ENCODE results near the gene CLASP1. TPM values are rescaled to one million over a fixed set of nuclear protein-coding genes. Genes with fewer than 3 reads are reported as not detected.
A peak's percentile ranks its signal among the peaks of the same experiment; 100 is the strongest.

CLASP1 gene
- total and polyA plus RNA-seq, 4 experiments from 2014 or later: 3.3 to 68.7 (median 42.1) TPM

GRCh38 chr2:121608967-121609366 lies 40.3 kb downstream of the CLASP1 start:
- intact Hi-C loops (cut with micrococcal nuclease): no loop called here
- Histone ChIP-seq H3K27ac (ENCODE audit: low read depth, low read length) (no peak overlapping the region), H3K9me3 (ENCODE audit: control insufficient read depth in 1 of 2, low read length in 2 of 2) (no peaks in the 10 kb centered on the region), H3K4me1 (ENCODE audit: insufficient read depth, low read length) (peaks cover 9% of the 10 kb centered on the region), H3K36me3 (ENCODE audit: insufficient read depth, low read length) (peaks cover 18% of the 10 kb centered on the region), H3K4me3 (ENCODE audit: low read length in 2 of 2) (no peak overlapping the region), H3K27me3 (ENCODE audit: insufficient read depth, low read length) (no peaks in the 10 kb centered on the region)
- ChIA-PET POLR2A (ENCODE audit: partially characterized antibody) (no interaction called here), CTCF (ENCODE audit: partially characterized antibody) (no interaction called here)
- Mint-ChIP-seq H3K4me3 (no peak overlapping the region), H3K27ac (peak overlapping the region in 1 of 7 donors; percentile 61), H3K9me3 (no peaks in the 10 kb centered on the region), H3K36me3 (peaks cover 27 to 29% of the 10 kb centered on the region in 2 donors), H3K4me1 (peaks cover 19 to 48% (median 37%) of the 10 kb centered on the region in 4 donors), H3K27me3 (no peaks in the 10 kb centered on the region)
- DNase-seq: no peak

DNA sequence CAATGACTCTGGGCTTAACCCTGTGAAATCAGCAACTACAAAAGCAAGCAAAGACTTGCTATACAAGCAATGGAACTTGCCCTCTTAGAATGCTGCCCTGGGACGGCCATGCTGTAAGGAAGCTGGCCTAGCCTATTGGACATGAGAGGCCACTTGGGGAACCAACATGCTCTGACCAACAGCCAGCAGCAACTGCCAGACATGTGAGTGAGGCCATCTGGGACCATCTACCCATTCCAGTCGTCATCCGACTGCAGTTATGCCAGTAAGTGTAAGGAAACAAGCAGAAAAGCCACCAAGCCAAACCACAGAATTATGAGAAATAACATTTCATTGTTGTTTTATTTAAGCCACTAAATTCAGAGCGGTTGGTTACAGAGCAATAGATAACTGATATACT lies 40.9 kb downstream of the CLASP1 start:
- Mint-ChIP-seq H3K27ac (peak overlapping the region in 3 of 7 donors; percentile 37 to 86 (median 61)), H3K9me3 (no peaks in the 10 kb centered on the region), H3K36me3 (peaks cover 30 to 32% of the 10 kb centered on the region in 2 donors), H3K4me1 (peaks cover 17 to 52% (median 39%) of the 10 kb centered on the region in 4 donors), H3K27me3 (no peaks in the 10 kb centered on the region), H3K4me3 (no peak overlapping the region)
- H3K36me3 ChIP-seq (ENCODE audit: insufficient read depth, low read length): peaks cover 14% of the 10 kb centered on the region
- H3K9me3 ChIP-seq (ENCODE audit: control insufficient read depth in 1 of 2, low read length in 2 of 2): no peaks in the 10 kb centered on the region
- no peak overlapping the region for H3K27ac ChIP-seq (ENCODE audit: low read depth, low read length)
- H3K4me1 ChIP-seq (ENCODE audit: insufficient read depth, low read length): peaks cover 9% of the 10 kb centered on the region
- ChIA-PET POLR2A (ENCODE audit: partially characterized antibody) (no interaction called here), CTCF (ENCODE audit: partially characterized antibody) (no interaction called here)
- no peak for DNase-seq
- no peak overlapping the region for H3K4me3 ChIP-seq (ENCODE audit: low read length in 2 of 2)
- no peaks in the 10 kb centered on the region for H3K27me3 ChIP-seq (ENCODE audit: insufficient read depth, low read length)
- intact Hi-C loops (cut with micrococcal nuclease): no loop called here

- H3K36me3 Mint-ChIP-seq: peaks cover 39% of the 10 kb centered on the region in 2 donors
- peak overlapping the region in 2 of 7 donors; percentile 19 to 62 for H3K27ac Mint-ChIP-seq
- no peaks in the 10 kb centered on the region for H3K9me3 ChIP-seq (ENCODE audit: control insufficient read depth in 1 of 2, low read length in 2 of 2)
- peaks cover 9% of the 10 kb centered on the region for H3K4me1 ChIP-seq (ENCODE audit: insufficient read depth, low read length)
- peaks cover 22 to 68% (median 56%) of the 10 kb centered on the region in 4 donors for H3K4me1 Mint-ChIP-seq
- no peaks in the 10 kb centered on the region for H3K27me3 Mint-ChIP-seq
- no peak overlapping the region for H3K27ac ChIP-seq (ENCODE audit: low read depth, low read length)
- DNase-seq: no peak
- POLR2A ChIA-PET (ENCODE audit: partially characterized antibody): no interaction called here
- no peaks in the 10 kb centered on the region for H3K9me3 Mint-ChIP-seq
- no peak overlapping the region for H3K4me3 Mint-ChIP-seq
- intact Hi-C loops (cut with micrococcal nuclease): no loop called here
- peaks cover 14% of the 10 kb centered on the region for H3K36me3 ChIP-seq (ENCODE audit: insufficient read depth, low read length)
- CTCF ChIA-PET (ENCODE audit: partially characterized antibody): no interaction called here
- H3K27me3 ChIP-seq (ENCODE audit: insufficient read depth, low read length): no peaks in the 10 kb centered on the region
- H3K4me3 ChIP-seq (ENCODE audit: low read length in 2 of 2): no peak overlapping the region
Observed at GRCh38 chr2:121605820-121606733, 43.2 kb downstream of the CLASP1 start.

GRCh38 chr2:121603185-121603584 lies 46.1 kb downstream of the CLASP1 start:
- H3K4me3 ChIP-seq (ENCODE audit: low read length in 2 of 2): no peak overlapping the region
- H3K9me3 ChIP-seq (ENCODE audit: control insufficient read depth in 1 of 2, low read length in 2 of 2): no peaks in the 10 kb centered on the region
- H3K27ac ChIP-seq (ENCODE audit: low read depth, low read length): no peak overlapping the region
- H3K27me3 Mint-ChIP-seq: no peaks in the 10 kb centered on the region
- no peaks in the 10 kb centered on the region for H3K27me3 ChIP-seq (ENCODE audit: insufficient read depth, low read length)
- DNase-seq: no peak
- H3K4me3 Mint-ChIP-seq: no peak overlapping the region
- intact Hi-C loops (cut with micrococcal nuclease): no loop called here
- POLR2A ChIA-PET (ENCODE audit: partially characterized antibody): no interaction called here
- H3K27ac Mint-ChIP-seq: no peak overlapping the region
- H3K36me3 ChIP-seq (ENCODE audit: insufficient read depth, low read length): peaks cover 14% of the 10 kb centered on the region
- peaks cover 11% of the 10 kb centered on the region for H3K4me1 ChIP-seq (ENCODE audit: insufficient read depth, low read length)
- no peaks in the 10 kb centered on the region for H3K9me3 Mint-ChIP-seq
- peaks cover 39 to 40% of the 10 kb centered on the region in 2 donors for H3K36me3 Mint-ChIP-seq
- H3K4me1 Mint-ChIP-seq: peaks cover 25 to 72% (median 59%) of the 10 kb centered on the region in 4 donors
- CTCF ChIA-PET (ENCODE audit: partially characterized antibody): interaction anchor here (0.6 to 1.8 kb wide), 2 partner anchors 10 to 73 kb away, joined by 3 to 4 read pairs; partner anchors contain the start of gene RNU4ATAC

GRCh38 chr2:121599963-121600651 lies 49.2 kb downstream of the CLASP1 start:
- peaks cover 6% of the 10 kb centered on the region for H3K36me3 ChIP-seq (ENCODE audit: insufficient read depth, low read length)
- Mint-ChIP-seq H3K4me3 (peak overlapping the region in 2 of 8 donors; percentile 33 to 42), H3K4me1 (peaks cover 37 to 81% (median 67%) of the 10 kb centered on the region in 4 donors), H3K27ac (peak overlapping the region in 6 of 7 donors; percentile 6 to 69 (median 48)), H3K9me3 (no peaks in the 10 kb centered on the region), H3K27me3 (no peaks in the 10 kb centered on the region), H3K36me3 (peaks cover 25 to 26% of the 10 kb centered on the region in 2 donors)
- intact Hi-C loops (cut with micrococcal nuclease): loop anchor here (5.0 kb wide), 1 partner anchor 47 kb away; the partner anchor contains the start of gene CLASP1
- H3K4me3 ChIP-seq (ENCODE audit: low read length in 2 of 2): no peak overlapping the region
- peaks cover 35% of the 10 kb centered on the region for H3K4me1 ChIP-seq (ENCODE audit: insufficient read depth, low read length)
- H3K9me3 ChIP-seq (ENCODE audit: control insufficient read depth in 1 of 2, low read length in 2 of 2): no peaks in the 10 kb centered on the region
- no peak for DNase-seq
- ChIA-PET CTCF (ENCODE audit: partially characterized antibody) (no interaction called here), POLR2A (ENCODE audit: partially characterized antibody) (no interaction called here)
- no peak overlapping the region for H3K27ac ChIP-seq (ENCODE audit: low read depth, low read length)
- H3K27me3 ChIP-seq (ENCODE audit: insufficient read depth, low read length): no peaks in the 10 kb centered on the region

DNA sequence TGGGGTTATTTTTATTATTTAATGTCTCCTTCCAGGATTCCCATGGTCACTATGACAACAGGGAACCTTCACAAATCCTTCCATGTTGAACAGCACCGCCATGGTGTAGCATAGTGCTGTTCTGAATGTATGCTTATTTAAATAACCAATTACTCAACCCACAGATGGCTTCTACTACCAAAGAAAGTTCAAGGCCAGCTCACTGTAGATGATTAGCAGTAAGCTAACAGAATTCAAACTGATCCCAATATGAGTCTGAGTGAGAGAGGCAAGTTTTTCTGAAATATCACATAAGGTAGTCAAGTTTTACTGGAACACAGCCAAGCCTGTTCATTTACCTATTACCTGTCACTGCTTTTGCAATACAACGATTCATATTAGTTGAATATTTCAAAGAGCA lies 51.2 kb downstream of the CLASP1 start:
- no peak overlapping the region for H3K4me3 Mint-ChIP-seq
- H3K9me3 Mint-ChIP-seq: no peaks in the 10 kb centered on the region
- ChIA-PET CTCF (ENCODE audit: partially characterized antibody) (interaction anchor here (1.5 kb wide), 1 partner anchor 101 kb away, joined by 3 read pairs; no protein-coding TSS in a partner anchor), POLR2A (ENCODE audit: partially characterized antibody) (no interaction called here)
- Histone ChIP-seq H3K27ac (ENCODE audit: low read depth, low read length) (no peak overlapping the region), H3K36me3 (ENCODE audit: insufficient read depth, low read length) (no peaks in the 10 kb centered on the region), H3K9me3 (ENCODE audit: control insufficient read depth in 1 of 2, low read length in 2 of 2) (no peaks in the 10 kb centered on the region), H3K4me3 (ENCODE audit: low read length in 2 of 2) (no peak overlapping the region), H3K27me3 (ENCODE audit: insufficient read depth, low read length) (no peaks in the 10 kb centered on the region), H3K4me1 (ENCODE audit: insufficient read depth, low read length) (peaks cover 35% of the 10 kb centered on the region)
- peaks cover 10 to 13% of the 10 kb centered on the region in 2 donors for H3K36me3 Mint-ChIP-seq
- H3K27ac Mint-ChIP-seq: peak overlapping the region in 2 of 7 donors; percentile 23 to 27
- intact Hi-C loops (cut with micrococcal nuclease): loop anchor here (5.0 kb wide), 1 partner anchor 49 kb away; the partner anchor contains the start of gene CLASP1
- H3K27me3 Mint-ChIP-seq: no peaks in the 10 kb centered on the region
- H3K4me1 Mint-ChIP-seq: peaks cover 38 to 71% (median 56%) of the 10 kb centered on the region in 4 donors
- DNase-seq: no peak

All from CD4-positive, alpha-beta memory T cell (primary cell).